ENCODE measurements around the gene MDP1.

Gene MDP1

GRCh38 chr14:24215495-24216344 lies at the start of gene MDP1:
TSS of gene MDP1 (minus strand) at chr14:24216066. CDS start at chr14:24215955, 111 bp downstream.
- peak; percentile 93 for DNase-seq

DNA sequence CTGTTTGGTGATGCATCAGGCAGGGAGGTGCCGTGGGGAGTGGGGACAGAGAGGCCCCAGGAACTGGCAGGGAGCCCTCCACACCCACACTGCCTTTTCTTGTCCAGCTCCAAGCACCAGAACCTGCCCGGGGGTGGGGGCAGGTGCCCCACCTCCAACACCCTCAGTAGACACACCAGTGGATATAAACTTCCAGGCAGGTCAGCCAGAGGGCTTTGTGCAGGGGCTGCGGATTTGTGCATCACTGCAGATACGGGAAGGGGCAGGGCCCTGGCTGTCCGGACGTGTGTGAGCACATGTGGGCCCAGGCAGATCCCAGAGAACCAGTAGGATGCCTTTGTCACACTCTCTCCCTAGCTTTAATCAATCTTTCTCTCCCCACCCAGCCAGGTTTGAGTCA lies 48.4 kb upstream of the MDP1 start:
- no peak for DNase-seq

GRCh38 chr14:24263848-24264247 lies 48.0 kb upstream of the MDP1 start:
- DNase-seq: no peak

DNA sequence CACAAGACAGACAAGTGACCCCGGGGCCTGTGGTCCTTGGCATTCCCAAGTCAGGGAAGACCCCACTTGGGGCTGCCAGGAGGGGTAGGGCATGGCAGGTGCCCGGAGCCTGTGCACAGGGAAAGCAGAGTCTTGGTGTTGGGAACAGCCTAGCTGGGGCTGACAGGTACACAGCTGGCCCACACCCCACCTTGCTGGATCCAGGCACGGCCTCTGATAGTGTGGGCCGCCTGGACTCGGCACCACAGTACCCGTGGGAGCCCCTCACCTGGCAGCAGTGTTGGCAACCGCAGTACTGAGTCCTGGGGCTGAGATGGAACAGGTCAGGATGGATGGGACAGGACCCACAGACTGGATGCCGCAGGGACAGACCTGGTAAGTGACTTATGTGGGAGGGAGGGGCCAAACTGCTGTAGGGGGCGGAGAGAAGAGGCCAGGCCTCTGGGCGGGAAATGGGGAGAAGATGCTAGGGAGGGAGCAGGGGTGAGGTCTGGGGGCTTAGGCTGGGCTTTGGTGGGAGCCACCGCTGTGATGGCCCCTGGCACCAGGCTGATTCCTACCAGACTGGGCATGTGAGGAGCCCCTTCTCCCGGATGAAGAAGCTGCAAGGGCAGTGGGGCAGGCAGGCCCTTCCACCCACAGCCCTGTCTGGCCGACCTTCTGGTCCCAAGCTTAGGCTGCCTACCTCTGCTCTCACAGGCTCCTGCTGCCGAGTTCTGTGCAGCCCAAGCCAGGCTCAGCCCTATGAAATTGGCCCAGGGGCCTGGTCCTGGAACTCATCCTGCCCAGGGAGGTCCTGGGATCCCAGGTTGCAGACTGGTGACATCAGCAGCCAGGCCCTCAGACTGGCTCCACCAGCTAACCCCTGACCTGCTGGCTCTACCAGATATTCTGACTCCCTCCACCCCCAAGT lies 47.2 kb upstream of the MDP1 start, which contains the start of gene TGM1:
TGM1 (minus strand) TSS at position 357 of the 913 bp plus-strand sequence. CDS start 825 bp downstream, outside the sequence.
- no peak for DNase-seq

DNA sequence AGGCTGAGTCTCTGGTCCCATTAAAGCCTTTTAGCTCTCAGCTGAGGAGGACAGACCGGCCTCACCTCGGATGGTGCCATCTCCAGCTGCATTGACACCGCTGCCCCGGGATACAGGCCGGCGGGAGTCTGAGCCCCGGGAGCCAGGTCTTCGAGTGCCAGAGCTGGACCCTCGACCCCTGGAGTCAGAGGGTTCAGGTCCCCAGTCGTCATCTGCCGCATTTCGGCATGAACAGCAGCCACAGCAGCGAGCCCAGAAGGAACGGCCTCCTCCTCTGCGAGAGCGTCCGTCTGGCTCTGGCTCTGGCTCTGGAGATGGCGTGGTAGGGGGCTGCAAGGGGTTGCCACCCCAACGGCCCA lies 46.1 kb upstream of the MDP1 start:
- DNase-seq: no peak

- no peak for DNase-seq
Measured at GRCh38 chr14:24261256-24261968, 45.5 kb upstream of the MDP1 start.

- DNase-seq: no peak
Measured at GRCh38 chr14:24260780-24261157, 44.9 kb upstream of the MDP1 start.

- DNase-seq: no peak
Measured at GRCh38 chr14:24260026-24260779, 44.3 kb upstream of the MDP1 start.

GRCh38 chr14:24259282-24260025 lies 43.6 kb upstream of the MDP1 start:
- no peak for DNase-seq

GRCh38 chr14:24258548-24259265 lies 42.8 kb upstream of the MDP1 start:
- DNase-seq: no peak

GRCh38 chr14:24258119-24258518 lies 42.3 kb upstream of the MDP1 start:
- no peak for DNase-seq

DNA sequence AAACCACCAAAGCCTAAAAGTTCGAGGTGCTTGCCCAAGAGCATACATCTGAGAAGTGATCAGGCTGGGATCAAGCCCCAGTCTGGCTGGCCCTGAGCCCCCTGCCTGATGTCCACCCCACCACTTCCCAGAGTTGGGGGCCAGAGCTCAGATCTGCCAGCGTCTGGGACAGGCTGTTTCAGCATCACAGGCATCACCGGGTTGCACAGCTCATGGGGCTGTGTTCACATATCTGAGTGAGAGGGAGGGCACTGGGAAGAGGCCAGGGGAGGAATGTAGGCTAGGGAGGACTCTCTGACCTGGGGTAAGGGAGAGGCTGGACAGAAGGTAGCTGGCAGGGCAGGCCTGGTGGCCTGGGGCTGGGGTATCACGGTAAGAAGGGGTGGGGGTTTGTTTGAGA lies 41.1 kb upstream of the MDP1 start:
- no peak for DNase-seq

- DNase-seq: no peak
Measured at GRCh38 chr14:24255931-24256711, 40.3 kb upstream of the MDP1 start.

DNA sequence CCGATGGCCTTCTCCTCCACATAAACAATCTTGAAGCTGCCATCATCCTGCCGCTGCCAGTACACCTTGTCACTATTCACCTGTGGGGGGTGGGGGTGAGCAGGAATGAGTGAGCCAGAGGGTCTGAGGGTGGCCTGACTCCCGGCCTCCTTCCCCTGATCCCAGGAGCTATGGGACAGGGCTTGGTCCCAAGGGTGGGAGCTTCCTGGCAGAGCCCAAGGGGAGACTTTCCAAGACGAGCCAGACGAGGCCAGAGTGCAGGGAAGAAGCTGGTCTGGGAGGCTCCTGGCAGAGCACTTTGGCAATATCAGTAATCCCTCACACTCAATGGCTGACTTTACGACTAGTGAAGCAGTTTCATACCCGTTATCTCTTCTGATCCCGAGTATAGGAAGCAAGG lies 39.6 kb upstream of the MDP1 start:
- no peak for DNase-seq

- DNase-seq: no peak
Measured at GRCh38 chr14:24254630-24255392, 38.9 kb upstream of the MDP1 start.

GRCh38 chr14:24253936-24254335 lies 38.1 kb upstream of the MDP1 start:
- DNase-seq: no peak

DNA sequence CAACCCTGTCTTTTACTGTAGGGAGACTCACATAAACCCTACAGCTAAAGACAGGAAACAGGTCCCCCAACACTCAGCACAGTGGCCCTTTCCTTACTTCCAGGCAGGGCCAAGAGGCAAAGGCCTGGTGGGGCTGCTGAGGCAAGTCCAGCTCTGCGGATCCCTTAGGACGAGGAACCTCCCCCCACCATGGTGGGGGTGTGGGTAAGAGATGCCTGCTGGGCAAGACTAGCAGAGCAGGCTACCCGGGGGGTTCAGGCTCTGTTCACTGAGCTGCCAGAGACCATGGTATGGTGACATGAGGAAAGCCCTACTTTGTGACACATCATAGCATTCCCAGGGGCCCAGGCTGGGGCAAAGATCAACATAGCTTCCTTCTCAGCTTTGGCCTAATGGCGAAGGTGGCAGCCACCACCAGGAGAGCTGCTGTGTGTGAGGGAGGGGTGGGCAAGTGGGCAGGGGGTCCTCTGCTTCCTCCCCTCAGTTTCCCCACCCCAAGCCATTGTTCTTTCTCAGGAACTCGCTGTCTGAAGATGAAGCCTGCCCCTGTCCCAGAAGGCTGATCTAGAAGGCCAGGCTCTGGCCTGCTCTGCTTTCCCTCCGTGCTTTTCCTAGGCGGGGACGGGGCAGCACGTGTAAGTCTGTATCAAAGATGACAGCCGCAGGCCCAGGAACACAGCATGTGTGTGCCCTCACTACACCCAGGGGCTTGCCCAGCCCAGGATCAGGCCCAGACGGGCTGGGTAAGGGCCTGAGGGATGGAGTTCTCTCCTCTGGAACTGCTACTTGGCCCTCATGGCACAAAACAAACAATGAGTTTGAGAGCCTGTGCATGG lies 36.6 kb upstream of the MDP1 start:
- DNase-seq: no peak

GRCh38 chr14:24251880-24252288 lies 36.0 kb upstream of the MDP1 start:
- no peak for DNase-seq
